DND-41 (cell line): ENCODE measurements around the gene AFAP1L1.

ENCODE experiments used
- CTCF ChIP-seq: IDR thresholded peaks from 2 replicates; pipeline ENCODE4 v1.5.1; 2012; ENCODE audit warnings: borderline replicate concordance, low read length, moderate library complexity, mild to moderate bottlenecking; ENCODE audit not compliant: poor library complexity, severe bottlenecking; ENCODE audit errors: extremely low read depth
- EZH2 ChIP-seq: IDR thresholded peaks from 3 replicates; pipeline ENCODE4 v1.6.1; 2012; ENCODE audit warnings: borderline replicate concordance, low read depth, mild to moderate bottlenecking, moderate library complexity, low read length, inconsistent platforms; ENCODE audit not compliant: severe bottlenecking

DNA sequence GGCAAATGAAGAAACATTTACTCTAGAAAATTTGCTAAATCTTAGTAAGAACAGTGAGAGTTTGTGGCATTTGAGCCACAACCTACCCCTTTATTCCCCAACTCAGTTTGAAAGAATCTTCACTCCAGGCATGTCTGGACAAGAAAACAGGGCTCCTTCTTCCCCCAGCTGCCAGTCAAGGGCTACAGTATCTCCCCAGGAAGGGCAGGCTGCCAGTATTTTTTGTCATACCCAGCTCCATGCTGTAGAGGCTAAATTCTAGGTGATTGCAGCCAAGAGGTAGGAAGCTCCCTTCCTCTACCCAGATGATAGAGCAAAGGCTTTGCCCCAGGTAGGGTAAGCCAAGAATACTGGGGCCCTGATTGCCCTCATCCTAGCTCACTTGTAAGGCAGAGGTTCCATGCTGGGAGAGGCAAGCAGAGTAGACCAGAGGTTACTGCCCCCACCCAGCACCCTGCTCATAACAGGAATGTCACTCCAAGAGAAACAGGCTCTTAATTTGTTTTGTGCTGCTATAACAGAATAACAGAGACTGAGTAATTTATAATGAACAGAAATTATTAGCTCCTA, 53.6 kb downstream of the AFAP1L1 start:
- TF ChIP-seq CTCF (no peak), EZH2 (no peak)
